ENCODE measurements around the gene SURF2.

SURF2 gene

GRCh38 chr9:133339641-133340040 is 16.7 kb upstream of the SURF2 start:
- no peak for FAIRE-seq

- FAIRE-seq, result no peak
Observed at GRCh38 chr9:133340256-133340655, 16.1 kb upstream of the SURF2 start.

GRCh38 chr9:133340916-133341315 is 15.4 kb upstream of the SURF2 start:
- FAIRE-seq, result no peak

GRCh38 chr9:133341369-133342068 is 14.8 kb upstream of the SURF2 start:
- FAIRE-seq, result no peak

DNA sequence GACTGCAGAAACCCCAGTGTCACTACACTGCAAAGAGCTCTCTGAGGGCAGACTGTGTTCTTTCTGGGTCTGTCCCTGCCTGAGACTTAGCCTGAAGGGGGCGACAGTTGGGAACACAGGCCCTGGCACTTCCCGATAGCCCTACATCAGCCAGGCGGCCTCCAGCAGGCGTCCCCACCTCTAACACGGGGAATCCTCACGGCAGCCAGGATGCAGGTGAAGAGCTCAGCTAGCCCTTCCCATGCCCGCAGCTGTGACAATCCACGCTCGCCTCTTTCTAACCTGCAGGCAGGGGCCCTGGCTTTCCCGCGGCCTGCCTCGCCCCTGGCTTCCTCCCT is 14.3 kb upstream of the SURF2 start:
- FAIRE-seq, result no peak

GRCh38 chr9:133342570-133342969 is 13.8 kb upstream of the SURF2 start:
- FAIRE-seq, result no peak

DNA sequence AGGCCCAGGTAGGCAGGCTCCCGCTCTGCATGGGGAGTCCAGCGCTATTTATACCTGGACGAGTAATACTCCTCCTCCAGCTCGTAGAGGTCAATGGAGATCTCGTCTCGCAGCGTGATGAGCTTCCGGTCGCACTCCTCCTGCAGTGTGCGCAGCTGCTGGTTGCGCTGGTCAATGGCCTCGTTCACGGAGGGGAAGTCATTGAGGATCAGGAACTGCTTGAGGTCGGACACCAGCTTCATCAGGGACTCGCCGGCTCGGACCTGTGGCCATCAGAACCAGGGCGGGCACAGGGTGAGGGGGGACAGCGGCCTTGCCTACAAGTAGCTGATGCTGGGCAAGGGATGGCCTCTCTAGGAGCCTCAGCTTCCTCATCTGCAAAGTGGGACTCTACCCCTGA is 12.3 kb upstream of the SURF2 start:
- FAIRE-seq, result no peak

GRCh38 chr9:133344979-133345378 is 11.4 kb upstream of the SURF2 start:
- no peak for FAIRE-seq

DNA sequence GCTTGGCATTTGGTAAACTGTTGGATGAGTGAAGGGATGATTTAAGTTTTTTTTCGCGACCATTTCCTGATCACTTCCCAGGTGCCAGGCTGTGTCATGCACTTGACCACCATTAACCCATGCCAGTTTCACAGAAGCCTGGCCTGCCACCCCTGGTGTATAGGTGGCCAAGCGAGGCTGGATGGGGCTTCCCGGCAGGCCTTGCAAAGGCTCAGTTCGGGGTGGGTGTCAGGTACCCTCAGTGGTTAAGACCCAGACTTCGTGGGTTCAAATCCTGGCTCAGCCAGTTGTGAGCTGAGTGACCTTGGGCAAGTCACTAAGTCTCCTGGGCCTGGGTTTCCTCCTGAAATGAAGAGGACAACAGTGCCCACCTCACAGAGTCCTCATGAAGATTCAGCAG is 10.8 kb upstream of the SURF2 start:
- FAIRE-seq, result no peak

DNA sequence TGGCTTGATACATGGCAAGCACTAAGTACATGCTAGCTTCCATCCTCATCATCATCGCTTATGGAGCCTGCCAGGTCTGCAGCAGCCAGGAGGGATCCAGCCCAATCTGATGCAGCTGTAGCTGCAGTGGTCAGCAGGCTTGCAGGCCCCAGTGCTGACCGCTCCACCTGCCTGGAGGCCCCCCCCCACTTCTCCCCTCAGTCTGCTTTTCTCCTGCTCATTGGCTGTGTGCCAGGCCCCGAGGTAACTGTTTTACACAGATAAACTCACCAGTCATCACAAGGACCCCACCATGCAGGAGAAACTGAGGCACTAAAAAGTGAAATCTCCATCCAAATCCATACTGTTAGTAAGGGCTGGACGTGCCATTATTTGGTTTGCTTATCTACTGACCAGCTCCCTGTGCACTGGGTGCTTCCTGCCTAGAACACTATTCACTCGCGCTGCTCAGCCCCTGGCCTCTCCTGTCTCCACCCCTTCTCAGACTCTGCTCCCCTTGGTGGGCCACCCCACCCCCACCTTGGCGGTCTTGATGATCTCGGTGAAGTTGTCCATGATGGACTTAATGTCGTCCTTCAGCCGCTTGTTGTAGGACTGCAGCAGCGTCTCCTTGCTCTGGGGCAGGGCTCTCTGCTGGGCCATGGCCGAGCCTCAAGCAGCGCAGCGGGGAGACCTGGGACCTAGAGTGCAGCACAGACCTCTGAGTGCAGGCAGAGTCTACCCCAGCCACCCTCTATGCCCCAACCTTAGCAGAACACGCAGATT is 10.1 kb upstream of the SURF2 start:
- FAIRE-seq, result no peak

DNA sequence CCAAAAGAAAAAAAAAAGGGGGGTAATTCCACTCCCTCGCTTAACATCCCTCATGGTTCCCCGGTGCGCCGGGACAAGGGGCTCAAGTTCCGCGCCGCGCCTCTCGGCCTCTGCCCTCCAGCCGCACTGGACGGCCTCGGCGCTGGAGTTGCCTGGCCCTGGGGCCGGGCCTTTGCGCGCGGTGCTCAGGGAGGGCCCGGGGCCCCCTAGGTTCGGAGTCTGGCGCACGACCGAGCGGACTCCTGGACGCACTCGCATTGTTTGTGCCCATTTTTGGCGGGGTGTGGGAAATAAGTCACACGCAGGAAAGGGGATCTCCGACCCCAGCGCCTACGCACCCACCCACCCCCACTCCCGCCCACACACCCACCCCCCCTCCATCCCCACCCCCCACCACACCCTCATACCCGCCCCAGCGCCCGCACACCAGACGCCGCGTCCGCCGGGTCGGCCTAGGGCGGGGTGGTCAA is 8.8 kb upstream of the SURF2 start:
- FAIRE-seq, result no peak

DNA sequence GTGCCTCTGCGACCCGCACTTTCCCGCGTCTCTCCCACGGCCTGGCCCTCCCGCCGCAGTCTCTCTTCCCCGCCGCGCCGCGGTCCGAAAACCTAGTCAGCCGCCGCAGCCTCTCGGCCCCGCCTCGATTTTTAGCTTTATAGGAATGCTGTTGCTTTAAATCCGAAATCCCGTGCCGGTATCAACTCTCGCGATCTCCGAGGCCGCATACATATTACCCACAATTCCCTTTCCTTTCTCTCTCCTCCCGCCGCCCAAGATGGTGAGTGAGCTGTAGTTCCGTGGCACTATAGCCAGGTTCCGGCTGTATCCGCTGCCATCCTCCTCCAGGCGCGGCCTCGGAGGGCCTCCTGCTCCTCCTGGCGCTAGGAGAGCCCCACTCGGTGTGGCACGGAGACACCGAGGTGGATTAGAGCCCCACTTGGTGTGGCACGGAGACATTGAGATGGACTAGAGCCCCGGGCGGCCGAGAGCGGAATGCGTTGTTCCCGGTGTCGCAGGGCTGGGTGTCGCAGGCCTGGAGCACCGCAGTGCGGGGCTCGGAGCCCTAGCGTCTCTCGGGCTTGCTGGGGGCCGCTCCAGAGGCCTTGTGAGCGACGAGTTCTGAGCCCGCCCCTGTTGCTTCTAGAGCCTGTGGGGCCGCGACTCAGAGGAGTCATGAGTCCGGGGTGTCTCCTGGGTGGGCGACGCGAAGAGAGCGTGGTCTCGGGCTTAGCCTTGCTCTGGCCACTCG is 8.2 kb upstream of the SURF2 start, which contains the start of the genes MED22 and RPL7A:
MED22 (minus strand) TSS at position 147 of the 733 bp plus-strand sequence. CDS start 1,469 bp downstream, outside the sequence.
RPL7A (plus strand) TSS at position 234 of the 733 bp plus-strand sequence; CDS start at position 260, 26 bp downstream.
- FAIRE-seq, result no peak

DNA sequence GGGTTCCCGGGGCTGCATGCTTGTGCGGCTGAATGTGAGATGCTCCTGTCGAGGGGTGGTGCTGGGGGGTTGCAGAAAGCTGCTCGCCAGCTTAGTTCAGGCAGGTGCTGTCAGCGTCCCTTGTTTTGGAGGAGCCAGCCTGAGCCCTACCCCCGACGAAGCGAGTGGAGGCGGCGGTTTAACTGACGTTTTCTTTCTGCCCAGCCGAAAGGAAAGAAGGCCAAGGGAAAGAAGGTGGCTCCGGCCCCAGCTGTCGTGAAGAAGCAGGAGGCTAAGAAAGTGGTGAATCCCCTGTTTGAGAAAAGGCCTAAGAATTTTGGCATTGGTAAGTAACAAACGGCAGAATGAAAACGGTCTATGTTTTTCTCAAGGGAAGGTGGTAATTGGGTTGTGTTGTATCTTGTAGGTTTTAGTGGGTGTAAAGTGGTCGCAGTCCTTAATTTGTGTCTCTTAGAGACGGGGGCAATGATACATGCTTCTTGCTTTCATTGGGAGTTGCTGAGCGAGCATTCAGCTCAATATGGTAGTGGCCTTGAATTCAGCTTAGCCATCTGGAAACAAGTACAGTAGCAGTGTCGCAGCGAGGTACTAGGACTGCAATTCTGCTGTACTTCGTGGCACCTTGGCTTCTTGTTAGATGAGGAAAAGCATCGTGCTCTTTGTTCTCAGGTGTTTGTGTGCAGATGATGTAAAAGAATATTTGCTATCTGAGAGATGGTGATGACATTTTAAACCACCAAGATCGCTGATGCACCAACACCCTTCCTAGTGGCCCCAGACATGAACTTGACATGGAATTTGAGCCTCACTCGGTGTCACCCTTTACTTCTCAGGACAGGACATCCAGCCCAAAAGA is 7.4 kb upstream of the SURF2 start:
- no peak for FAIRE-seq

DNA sequence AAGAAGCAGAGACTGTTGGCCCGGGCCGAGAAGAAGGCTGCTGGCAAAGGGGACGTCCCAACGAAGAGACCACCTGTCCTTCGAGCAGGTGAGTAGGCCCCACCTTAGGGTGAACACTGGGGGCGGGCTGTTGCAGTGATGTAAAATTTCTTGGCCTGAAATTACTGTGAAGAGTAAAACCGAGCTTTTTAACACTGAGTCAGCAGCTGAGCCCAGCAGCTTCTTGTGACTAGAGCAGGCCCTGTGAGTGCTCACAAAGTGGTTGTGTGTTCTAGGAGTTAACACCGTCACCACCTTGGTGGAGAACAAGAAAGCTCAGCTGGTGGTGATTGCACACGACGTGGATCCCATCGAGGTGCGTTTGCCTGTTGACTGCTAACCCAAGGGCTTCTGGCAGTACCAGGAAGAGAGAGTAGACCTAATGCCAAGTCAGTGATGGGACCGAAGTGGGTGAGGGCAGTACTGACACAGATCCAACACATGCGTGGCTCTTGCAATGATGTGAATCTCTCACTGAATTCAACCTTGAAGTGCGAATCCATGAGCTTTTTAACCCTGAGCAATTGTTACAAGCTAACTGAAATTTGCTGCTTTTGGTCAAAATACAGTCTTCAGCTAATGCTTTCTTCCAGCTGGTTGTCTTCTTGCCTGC is 6.3 kb upstream of the SURF2 start:
- FAIRE-seq, result no peak

DNA sequence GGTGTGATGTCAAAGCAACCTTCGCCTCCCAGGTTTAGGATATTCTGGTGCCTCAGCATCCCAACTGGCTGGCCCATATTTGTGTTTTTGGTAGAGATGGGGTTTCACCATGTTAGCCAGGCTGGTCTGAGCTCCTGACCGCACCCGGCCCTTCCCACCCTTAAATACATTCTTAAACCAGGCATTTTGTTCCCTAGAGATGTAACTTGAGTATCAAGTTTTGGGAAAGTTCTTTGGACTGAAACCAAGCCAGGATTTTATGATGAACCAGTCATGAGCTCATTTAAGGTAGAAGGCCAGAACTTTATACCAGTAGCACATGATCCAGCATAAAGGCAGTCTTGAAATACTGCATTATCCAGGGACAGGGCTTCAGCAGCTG is 4.8 kb upstream of the SURF2 start:
- no peak for FAIRE-seq

DNA sequence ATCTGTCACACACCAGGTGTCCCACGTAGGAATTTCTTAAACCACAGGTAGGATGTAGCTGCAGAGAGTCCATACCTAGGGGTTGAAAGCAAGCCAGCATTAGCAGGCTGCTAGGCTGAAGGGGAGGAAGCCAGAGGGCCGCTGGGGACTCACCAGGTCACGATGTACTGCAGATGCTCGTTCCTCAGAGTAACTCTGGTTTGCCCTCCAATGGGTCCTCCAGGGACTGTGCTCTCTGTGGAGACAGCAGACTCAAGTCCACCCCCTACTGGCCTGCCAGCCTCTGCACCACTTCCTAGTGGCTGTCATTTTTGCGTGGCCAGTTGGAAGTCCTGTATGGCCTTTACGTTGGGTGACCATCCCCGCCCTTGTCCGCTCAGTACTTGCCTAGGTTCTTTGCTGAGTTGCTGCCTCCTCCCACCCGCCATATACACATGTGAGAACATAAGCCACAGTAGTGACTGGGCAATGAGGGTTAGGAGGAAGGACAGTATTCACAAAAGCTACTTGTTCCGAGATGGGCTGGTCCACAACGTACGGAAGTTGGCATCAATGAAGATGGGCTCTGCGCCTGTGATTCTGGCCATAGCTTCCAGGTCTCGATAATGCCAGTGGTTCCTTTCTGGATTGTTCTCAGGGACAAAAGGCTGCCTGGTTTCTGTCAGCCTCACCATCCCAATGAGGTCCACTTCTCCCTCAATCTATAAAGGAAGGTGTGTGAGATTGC is 4.3 kb upstream of the SURF2 start:
- FAIRE-seq, result no peak

- FAIRE-seq, result no peak
Observed at GRCh38 chr9:133352635-133353340, 3.6 kb upstream of the SURF2 start.

DNA sequence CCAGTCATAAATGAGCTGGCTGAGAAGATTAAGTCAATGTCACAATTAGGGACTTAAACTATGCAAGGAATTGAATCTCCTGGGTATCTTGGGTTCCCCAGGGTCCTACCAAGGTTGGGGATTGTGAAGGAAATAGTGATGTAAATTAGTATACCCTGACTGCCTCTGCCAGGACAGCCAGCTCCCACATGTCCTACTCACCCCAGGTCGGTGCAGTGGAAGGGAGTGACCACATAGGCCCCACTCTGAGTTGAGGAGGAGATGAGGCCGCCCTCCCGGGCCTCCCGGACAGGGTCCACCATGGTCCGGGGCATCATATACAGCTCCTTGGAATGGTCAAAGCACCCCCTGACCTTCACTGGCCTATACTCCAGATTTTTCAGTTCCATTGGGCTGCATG is 2.8 kb upstream of the SURF2 start:
- FAIRE-seq, result no peak

DNA sequence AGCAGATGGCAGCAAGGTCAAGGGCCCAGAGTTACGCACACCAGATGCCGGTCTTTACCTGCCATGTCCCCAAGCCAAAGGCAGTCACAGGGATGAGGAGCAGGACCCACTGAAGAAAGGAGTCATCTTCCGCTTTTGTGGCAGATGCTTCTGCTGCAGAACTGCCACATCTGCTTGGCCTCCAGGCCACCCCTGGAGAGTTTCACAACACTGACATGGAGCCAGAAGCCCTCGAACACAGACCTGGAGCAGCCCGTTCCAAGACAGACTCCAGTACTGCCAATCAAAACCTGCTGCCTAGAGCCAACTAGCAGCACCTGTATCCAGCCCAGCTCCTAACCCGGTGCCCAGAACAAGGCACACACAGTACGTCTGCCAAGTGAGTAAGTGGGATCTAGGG is 1.6 kb upstream of the SURF2 start:
- FAIRE-seq, result no peak

DNA sequence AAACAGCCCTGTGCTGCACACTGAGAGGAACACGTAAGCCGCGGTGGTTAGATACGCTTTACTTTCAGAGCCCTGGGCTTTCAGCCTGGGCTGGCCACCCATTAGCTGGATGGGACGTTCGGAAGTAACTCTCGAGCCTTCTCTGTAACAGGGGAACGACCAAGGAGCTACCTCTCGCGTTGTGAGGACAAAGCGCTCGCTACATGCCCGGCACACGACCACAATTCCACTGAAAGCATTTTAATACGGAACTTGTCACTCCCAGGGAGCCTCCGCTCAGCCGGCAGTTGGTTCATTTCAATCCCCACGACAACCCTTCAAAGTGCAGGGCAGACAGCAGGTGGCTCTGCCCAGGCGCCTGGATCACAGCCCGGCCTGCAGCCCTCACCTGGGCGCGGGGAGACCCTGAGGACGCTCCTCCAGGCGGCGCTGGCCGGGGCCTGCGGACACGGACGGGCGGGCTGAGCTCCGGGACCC is 431 bp upstream of the SURF2 start:
- no peak for FAIRE-seq

DNA sequence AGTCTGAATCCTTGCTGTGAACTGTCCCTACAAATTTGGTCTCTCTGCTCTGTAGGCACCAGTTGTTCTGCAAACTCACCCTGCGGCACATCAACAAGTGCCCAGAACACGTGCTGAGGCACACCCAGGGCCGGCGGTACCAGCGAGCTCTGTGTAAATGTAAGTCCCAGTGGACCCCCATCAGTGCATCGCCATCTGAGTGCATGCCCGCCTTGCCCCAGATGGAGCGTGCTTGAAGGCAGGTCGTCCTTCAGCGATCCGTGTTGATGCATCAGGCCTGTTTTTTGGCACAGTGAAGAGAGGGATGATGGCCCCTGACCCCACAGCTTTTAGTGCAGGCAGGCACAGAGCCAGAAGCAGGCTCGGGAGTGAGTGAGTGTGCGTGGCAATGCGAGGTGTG is 1.3 kb downstream of the SURF2 start:
- FAIRE-seq, result no peak

Measured in islet of Langerhans (tissue), 1 donor.